K562 (cell line): Measurements from ENCODE around the gene SERTAD2. TPM values are rescaled to one million over a fixed set of nuclear protein-coding genes. Genes with fewer than 3 reads are reported as not detected.

Experiments
- ATF4 ChIP-seq: fragments of 450-650 bp; formaldehyde crosslinking; IDR thresholded peaks from 2 replicates; pipeline ENCODE4 v1.4.0; 2022; ENCODE audit warnings: mild to moderate bottlenecking, moderate library complexity
- CXXC5 ChIP-seq: fragments of 250-450 bp; sonication (Bioruptor Pico); IDR thresholded peaks from 2 replicates; pipeline ENCODE4 v1.8.0; 2022; ENCODE audit warnings: inconsistent platforms, mild to moderate bottlenecking, moderate library complexity
- MAFK ChIP-seq: IDR thresholded peaks from 2 replicates; pipeline ENCODE4 v1.6.1; 2011; ENCODE audit warnings: low read length, improper control_type of control experiment
- MXD1 ChIP-seq: fragments of 250-450 bp; sonication (Bioruptor Pico); IDR thresholded peaks from 2 replicates; pipeline ENCODE4 v1.8.0; 2021; ENCODE audit warnings: borderline replicate concordance, mild to moderate bottlenecking, moderate library complexity; ENCODE audit not compliant: poor library complexity, severe bottlenecking
- PHF8 ChIP-seq: fragments of 200-600 bp; sonication (generic); IDR thresholded peaks from 2 replicates; pipeline ENCODE4 v1.6.1; 2012; ENCODE audit warnings: mixed run types, mild to moderate bottlenecking, inconsistent platforms, low read length, moderate library complexity, borderline replicate concordance
- RERE ChIP-seq: sonication (generic); formaldehyde crosslinking; IDR thresholded peaks from 2 replicates; pipeline ENCODE4 v1.8.0; 2023; ENCODE audit warnings: missing genetic modification reagents, mild to moderate bottlenecking, borderline replicate concordance
- ZNF174 ChIP-seq: fragments of 250-450 bp; sonication (Bioruptor Pico); IDR thresholded peaks from 2 replicates; pipeline ENCODE4 v1.4.0; 2020; ENCODE audit warnings: mild to moderate bottlenecking
- ZNF197 ChIP-seq: fragments of 200-800 bp; sonication (Bioruptor generic); IDR thresholded peaks from 2 replicates; pipeline ENCODE4 v1.6.1; 2016; ENCODE audit warnings: low read depth, missing genetic modification characterization, missing compliant biosample characterization
- ZNF217 ChIP-seq: sonication (generic); formaldehyde crosslinking; IDR thresholded peaks from 2 replicates; pipeline ENCODE4 v1.8.0; 2022; ENCODE audit warnings: mild to moderate bottlenecking, missing genetic modification reagents
- polyA plus RNA-seq, 8 experiments: library from polyadenylated mRNA; depleted of rRNA in 4 of 8; stranded (reverse) in 5 of 8; unstranded in 3 of 8; fragments of >200 nt; fragmentation: Nextera tagmentation in 2 of 8; fragmentation: Illumina TruSeq in 1 of 8; extraction: Ambion mirVana in 2 of 8; extraction: Trizol in 1 of 8; gene quantifications; 2 replicates each; pipeline versions ENCODE4 v1.2.1 to v1.2.3, GENCODE V29; 2011 to 2014; ENCODE audit warnings: inconsistent platforms in 1 of 8, missing spikeins in 1 of 8
- total RNA-seq, 7 experiments: library from RNA; depleted of rRNA in 6 of 7; stranded (reverse); fragments of >200 nt in 6 of 7; fragmentation: Illumina TruSeq in 2 of 7; extraction: Trizol in 2 of 7; gene quantifications; 2 replicates each; pipeline versions ENCODE4 v1.2.1 to v1.2.3, GENCODE V29; 2011 to 2021; ENCODE audit warnings: low replicate concordance in 1 of 7
- TF ChIP-seq, protein P1 (sequence below): IDR thresholded peaks from 3 replicates; pipeline ENCODE4 v1.6.1; 2011; ENCODE audit warnings: borderline replicate concordance, mild to moderate bottlenecking, moderate library complexity; ENCODE audit not compliant: insufficient read length; ENCODE audit errors: extremely low read depth
- TF ChIP-seq, protein P2 (sequence below): fragments of 250-450 bp; sonication (Bioruptor Pico); IDR thresholded peaks from 2 replicates; pipeline ENCODE4 v1.8.0; 2021; ENCODE audit warnings: mild to moderate bottlenecking, moderate library complexity
- TF ChIP-seq, protein P3 (sequence below): IDR thresholded peaks from 2 replicates; pipeline ENCODE4 v1.6.1; 2011; ENCODE audit not compliant: insufficient read length; ENCODE audit errors: extremely low read depth

Gene SERTAD2
- total and polyA plus RNA-seq, 9 of the 15 experiments (the other 6 are each of a cell fraction or from before 2014, with no cell fraction given), result 3.0 to 12.5 (median 6.1) TPM

- TF ChIP-seq ATF4 (CRISPR knock-in tag) (no peak), PHF8 (peak; percentile 48; the same call in 1 of the 2 replicates), MXD1 (no peak), RERE (CRISPR knock-in tag) (no peak), MAFK (no peak), CXXC5 (CRISPR knock-in tag) (0 out of 2 replicates have a peak, but pooled peaks have one; percentile 40), ZNF197 (no peak), ZNF217 (CRISPR knock-in tag) (no peak), ZNF174 (no peak)
- TF ChIP-seq, protein P1, sequence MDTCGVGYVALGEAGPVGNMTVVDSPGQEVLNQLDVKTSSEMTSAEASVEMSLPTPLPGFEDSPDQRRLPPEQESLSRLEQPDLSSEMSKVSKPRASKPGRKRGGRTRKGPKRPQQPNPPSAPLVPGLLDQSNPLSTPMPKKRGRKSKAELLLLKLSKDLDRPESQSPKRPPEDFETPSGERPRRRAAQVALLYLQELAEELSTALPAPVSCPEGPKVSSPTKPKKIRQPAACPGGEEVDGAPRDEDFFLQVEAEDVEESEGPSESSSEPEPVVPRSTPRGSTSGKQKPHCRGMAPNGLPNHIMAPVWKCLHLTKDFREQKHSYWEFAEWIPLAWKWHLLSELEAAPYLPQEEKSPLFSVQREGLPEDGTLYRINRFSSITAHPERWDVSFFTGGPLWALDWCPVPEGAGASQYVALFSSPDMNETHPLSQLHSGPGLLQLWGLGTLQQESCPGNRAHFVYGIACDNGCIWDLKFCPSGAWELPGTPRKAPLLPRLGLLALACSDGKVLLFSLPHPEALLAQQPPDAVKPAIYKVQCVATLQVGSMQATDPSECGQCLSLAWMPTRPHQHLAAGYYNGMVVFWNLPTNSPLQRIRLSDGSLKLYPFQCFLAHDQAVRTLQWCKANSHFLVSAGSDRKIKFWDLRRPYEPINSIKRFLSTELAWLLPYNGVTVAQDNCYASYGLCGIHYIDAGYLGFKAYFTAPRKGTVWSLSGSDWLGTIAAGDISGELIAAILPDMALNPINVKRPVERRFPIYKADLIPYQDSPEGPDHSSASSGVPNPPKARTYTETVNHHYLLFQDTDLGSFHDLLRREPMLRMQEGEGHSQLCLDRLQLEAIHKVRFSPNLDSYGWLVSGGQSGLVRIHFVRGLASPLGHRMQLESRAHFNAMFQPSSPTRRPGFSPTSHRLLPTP, result no peak
- TF ChIP-seq, protein P2, sequence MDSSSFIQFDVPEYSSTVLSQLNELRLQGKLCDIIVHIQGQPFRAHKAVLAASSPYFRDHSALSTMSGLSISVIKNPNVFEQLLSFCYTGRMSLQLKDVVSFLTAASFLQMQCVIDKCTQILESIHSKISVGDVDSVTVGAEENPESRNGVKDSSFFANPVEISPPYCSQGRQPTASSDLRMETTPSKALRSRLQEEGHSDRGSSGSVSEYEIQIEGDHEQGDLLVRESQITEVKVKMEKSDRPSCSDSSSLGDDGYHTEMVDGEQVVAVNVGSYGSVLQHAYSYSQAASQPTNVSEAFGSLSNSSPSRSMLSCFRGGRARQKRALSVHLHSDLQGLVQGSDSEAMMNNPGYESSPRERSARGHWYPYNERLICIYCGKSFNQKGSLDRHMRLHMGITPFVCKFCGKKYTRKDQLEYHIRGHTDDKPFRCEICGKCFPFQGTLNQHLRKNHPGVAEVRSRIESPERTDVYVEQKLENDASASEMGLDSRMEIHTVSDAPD (CRISPR knock-in tag), result no peak
- TF ChIP-seq, protein P3, sequence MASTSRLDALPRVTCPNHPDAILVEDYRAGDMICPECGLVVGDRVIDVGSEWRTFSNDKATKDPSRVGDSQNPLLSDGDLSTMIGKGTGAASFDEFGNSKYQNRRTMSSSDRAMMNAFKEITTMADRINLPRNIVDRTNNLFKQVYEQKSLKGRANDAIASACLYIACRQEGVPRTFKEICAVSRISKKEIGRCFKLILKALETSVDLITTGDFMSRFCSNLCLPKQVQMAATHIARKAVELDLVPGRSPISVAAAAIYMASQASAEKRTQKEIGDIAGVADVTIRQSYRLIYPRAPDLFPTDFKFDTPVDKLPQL, result no peak
These were observed 47.0 kb downstream of the SERTAD2 start (continued) for GRCh38 chr2:64606479-64607363.
